ENCODE data around the gene SCN2B. TPM values are rescaled to one million over a fixed set of nuclear protein-coding genes. Genes with fewer than 3 reads are reported as not detected.

Gene SCN2B
- total RNA-seq, 2 experiments from 2014 or later, result 0.06 to 0.10 TPM

GRCh38 chr11:118211006-118211405 lies 34.6 kb upstream of the SCN2B start:
- ChIA-PET CTCF (ENCODE audit: unreplicated experiment) (interaction anchor here (1.9 kb wide), 1 partner anchor 13 kb away, joined by 8 read pairs; no protein-coding TSS in a partner anchor), POLR2A (interaction anchor here (1.1 to 1.7 kb wide), 2 partner anchors 9 to 31 kb away, joined by 3 read pairs; no protein-coding TSS in a partner anchor)
- H3K36me3 ChIP-seq (ENCODE audit: insufficient read depth, low read length), result no peaks in the 10 kb centered on the region
- no peaks in the 10 kb centered on the region for H3K9me3 ChIP-seq (ENCODE audit: low read length)
- no peaks in the 10 kb centered on the region; the same call in 1 of the 2 replicates for H3K9me2 ChIP-seq (ENCODE audit: insufficient read depth, low read length)
- H3K4me1 ChIP-seq (ENCODE audit: insufficient read depth, low read length, poor library complexity, severe bottlenecking), result peaks cover 42% of the 10 kb centered on the region
- no TSS peak for BruUV-seq (replicated peaks)
- H2AFZ ChIP-seq (ENCODE audit: low read length), result no peak overlapping the region
- intact Hi-C loops (cut with micrococcal nuclease; ENCODE audit: unreplicated experiment), result no loop called here
- no peak overlapping the region for H3K4me2 ChIP-seq (ENCODE audit: low read length)
- no peaks in the 10 kb centered on the region for H3K79me2 ChIP-seq (ENCODE audit: insufficient read depth, low read depth, low read length)
- H3K27ac ChIP-seq (ENCODE audit: low read depth, low read length, poor library complexity, severe bottlenecking), result no peak overlapping the region
- H3K4me3 ChIP-seq (ENCODE audit: low read depth, low read length, poor library complexity, severe bottlenecking), result no peak overlapping the region
- TF ChIP-seq EZH2phosphoT487 (IDR thresholded peaks at IDR 0.05; ENCODE audit: borderline replicate concordance, low read depth, low read length), result no peak
- TF ChIP-seq CTCF (conservative IDR thresholded peaks at IDR 0.05; ENCODE audit: low read length), result no peak
- no peaks in the 10 kb centered on the region for H4K20me1 ChIP-seq (ENCODE audit: insufficient read depth, low read length)
- no peak for DNase-seq (ENCODE audit: low spot score)

GRCh38 chr11:118210323-118210722 lies 33.9 kb upstream of the SCN2B start:
- H4K20me1 ChIP-seq (ENCODE audit: insufficient read depth, low read length), result no peaks in the 10 kb centered on the region
- H2AFZ ChIP-seq (ENCODE audit: low read length), result no peak overlapping the region
- intact Hi-C loops (cut with micrococcal nuclease; ENCODE audit: unreplicated experiment), result no loop called here
- H3K4me1 ChIP-seq (ENCODE audit: insufficient read depth, low read length, poor library complexity, severe bottlenecking), result peaks cover 37% of the 10 kb centered on the region
- ChIA-PET CTCF (ENCODE audit: unreplicated experiment) (no interaction called here), POLR2A (no interaction called here)
- TF ChIP-seq CTCF (conservative IDR thresholded peaks at IDR 0.05; ENCODE audit: low read length) (no peak), EZH2phosphoT487 (IDR thresholded peaks at IDR 0.05; ENCODE audit: borderline replicate concordance, low read depth, low read length) (no peak)
- H3K9me3 ChIP-seq (ENCODE audit: low read length), result no peaks in the 10 kb centered on the region
- no peak for DNase-seq (ENCODE audit: low spot score)
- no peak overlapping the region for H3K27ac ChIP-seq (ENCODE audit: low read depth, low read length, poor library complexity, severe bottlenecking)
- no peaks in the 10 kb centered on the region; the same call in 1 of the 2 replicates for H3K9me2 ChIP-seq (ENCODE audit: insufficient read depth, low read length)
- no peaks in the 10 kb centered on the region for H3K79me2 ChIP-seq (ENCODE audit: insufficient read depth, low read depth, low read length)
- no TSS peak for BruUV-seq (replicated peaks)
- H3K36me3 ChIP-seq (ENCODE audit: insufficient read depth, low read length), result no peaks in the 10 kb centered on the region
- no peak overlapping the region for H3K4me2 ChIP-seq (ENCODE audit: low read length)
- H3K4me3 ChIP-seq (ENCODE audit: low read depth, low read length, poor library complexity, severe bottlenecking), result no peak overlapping the region

DNA sequence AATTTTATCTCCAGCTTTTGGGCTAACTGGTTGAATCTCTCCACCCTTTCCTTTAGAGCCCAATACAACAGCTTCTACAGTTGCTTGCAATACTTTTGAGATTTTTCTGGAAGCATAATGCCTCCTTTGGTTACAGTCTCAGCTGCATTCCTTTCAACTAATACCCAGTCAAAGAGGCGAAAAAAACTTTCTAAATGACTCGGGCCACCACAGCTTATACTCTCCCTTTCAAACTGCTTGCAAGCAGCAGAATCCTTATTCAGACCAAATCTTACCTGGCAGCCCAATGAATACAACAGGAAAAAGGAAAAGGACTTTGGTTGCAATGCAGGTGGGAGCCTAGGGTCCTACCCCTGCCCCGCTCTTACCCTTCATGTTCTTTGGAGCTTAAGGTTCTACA lies 32.6 kb upstream of the SCN2B start:
- no peak overlapping the region for H3K4me2 ChIP-seq (ENCODE audit: low read length)
- H3K9me3 ChIP-seq (ENCODE audit: low read length), result no peaks in the 10 kb centered on the region
- H2AFZ ChIP-seq (ENCODE audit: low read length), result no peak overlapping the region
- TF ChIP-seq EZH2phosphoT487 (IDR thresholded peaks at IDR 0.05; ENCODE audit: borderline replicate concordance, low read depth, low read length) (no peak), CTCF (conservative IDR thresholded peaks at IDR 0.05; ENCODE audit: low read length) (no peak)
- ChIA-PET CTCF (ENCODE audit: unreplicated experiment) (no interaction called here), POLR2A (interaction anchor here (0.5 to 2.8 kb wide), 3 partner anchors 10 to 112 kb away, joined by 3 to 11 read pairs (median 3); no protein-coding TSS in a partner anchor)
- DNase-seq (ENCODE audit: low spot score), result no peak
- no TSS peak for BruUV-seq (replicated peaks)
- H3K36me3 ChIP-seq (ENCODE audit: insufficient read depth, low read length), result no peaks in the 10 kb centered on the region
- intact Hi-C loops (cut with micrococcal nuclease; ENCODE audit: unreplicated experiment), result no loop called here
- H3K79me2 ChIP-seq (ENCODE audit: insufficient read depth, low read depth, low read length), result no peaks in the 10 kb centered on the region
- no peak overlapping the region for H3K27ac ChIP-seq (ENCODE audit: low read depth, low read length, poor library complexity, severe bottlenecking)
- H4K20me1 ChIP-seq (ENCODE audit: insufficient read depth, low read length), result no peaks in the 10 kb centered on the region
- H3K4me1 ChIP-seq (ENCODE audit: insufficient read depth, low read length, poor library complexity, severe bottlenecking), result peaks cover 24% of the 10 kb centered on the region
- H3K4me3 ChIP-seq (ENCODE audit: low read depth, low read length, poor library complexity, severe bottlenecking), result no peak overlapping the region
- no peaks in the 10 kb centered on the region; the same call in 1 of the 2 replicates for H3K9me2 ChIP-seq (ENCODE audit: insufficient read depth, low read length)
